Stimulated activated naive CD4-positive, alpha-beta T cell treated with Interleukin-2 at 50 U/mL for 16 hours (primary cell): ENCODE results near the gene MAP4K1.
"Not testable (repeated sequence)": the region's sequence is repeated elsewhere in the genome, so short reads cannot be mapped to it uniquely, and the experiment has no call there.

Experiments
- DNase-seq: peaks from one replicate; lab custom pipeline; 2025; lab: John Stamatoyannopoulos, UW

Gene MAP4K1

DNA sequence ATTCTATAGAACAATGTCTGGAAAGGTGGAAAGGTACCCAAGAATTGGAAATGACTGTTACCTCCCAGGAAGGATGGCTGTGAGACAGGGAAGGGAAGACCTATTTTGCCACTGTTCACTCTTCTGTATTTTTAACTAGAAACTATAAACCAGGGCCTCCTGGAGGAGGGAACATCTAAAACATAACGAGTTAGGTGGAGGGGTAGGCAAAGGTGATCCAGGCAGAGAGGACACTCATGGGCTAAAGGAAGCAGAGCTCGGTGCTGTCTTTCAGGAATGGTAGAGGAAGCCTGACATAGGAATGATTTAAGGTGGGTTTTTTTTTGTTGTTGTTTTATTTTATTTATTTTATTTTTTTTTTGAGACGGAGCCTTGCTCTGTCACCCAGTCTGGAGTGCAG is 7.1 kb upstream of the MAP4K1 start:
- no peak for DNase-seq

DNA sequence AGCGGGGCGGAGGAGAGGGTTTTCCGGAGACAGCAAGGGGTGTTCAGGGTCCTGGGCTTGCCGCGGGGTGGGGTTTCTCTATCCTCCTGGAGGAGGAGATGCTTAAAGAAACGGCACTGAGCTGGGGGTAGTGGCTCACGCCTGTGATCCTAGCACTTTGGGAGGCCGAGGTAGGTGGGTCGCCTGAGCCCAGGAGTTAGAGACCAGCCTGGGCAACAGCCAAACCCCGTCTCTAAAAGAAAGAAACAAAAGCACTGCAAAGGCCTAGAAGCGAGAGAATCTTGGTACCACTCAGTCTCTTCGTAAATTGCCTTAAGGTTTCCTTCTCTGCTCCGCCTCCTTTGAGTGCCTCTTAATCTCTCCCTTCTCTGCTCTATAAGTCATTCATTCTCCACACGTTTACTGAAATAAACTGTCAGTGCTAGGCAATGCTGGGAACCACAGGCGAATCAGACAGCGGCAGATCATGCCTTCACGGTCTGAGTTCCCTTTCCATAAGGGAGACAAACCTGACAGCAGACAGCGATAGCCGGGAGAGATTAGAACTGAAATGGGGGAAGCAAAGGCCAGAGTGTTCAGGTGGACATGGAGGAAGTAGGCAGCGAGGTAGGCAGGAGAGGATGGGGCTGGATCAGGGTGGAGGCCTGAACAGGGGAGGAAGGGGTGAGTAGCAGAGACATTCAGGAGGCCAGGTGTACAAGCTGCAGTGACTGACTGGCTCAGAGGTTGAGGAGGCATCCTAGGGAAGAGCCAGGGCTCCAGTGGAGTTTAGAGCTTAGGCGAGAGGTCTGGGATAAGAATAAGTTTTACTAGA is 1.8 kb upstream of the MAP4K1 start:
- no peak for DNase-seq

DNA sequence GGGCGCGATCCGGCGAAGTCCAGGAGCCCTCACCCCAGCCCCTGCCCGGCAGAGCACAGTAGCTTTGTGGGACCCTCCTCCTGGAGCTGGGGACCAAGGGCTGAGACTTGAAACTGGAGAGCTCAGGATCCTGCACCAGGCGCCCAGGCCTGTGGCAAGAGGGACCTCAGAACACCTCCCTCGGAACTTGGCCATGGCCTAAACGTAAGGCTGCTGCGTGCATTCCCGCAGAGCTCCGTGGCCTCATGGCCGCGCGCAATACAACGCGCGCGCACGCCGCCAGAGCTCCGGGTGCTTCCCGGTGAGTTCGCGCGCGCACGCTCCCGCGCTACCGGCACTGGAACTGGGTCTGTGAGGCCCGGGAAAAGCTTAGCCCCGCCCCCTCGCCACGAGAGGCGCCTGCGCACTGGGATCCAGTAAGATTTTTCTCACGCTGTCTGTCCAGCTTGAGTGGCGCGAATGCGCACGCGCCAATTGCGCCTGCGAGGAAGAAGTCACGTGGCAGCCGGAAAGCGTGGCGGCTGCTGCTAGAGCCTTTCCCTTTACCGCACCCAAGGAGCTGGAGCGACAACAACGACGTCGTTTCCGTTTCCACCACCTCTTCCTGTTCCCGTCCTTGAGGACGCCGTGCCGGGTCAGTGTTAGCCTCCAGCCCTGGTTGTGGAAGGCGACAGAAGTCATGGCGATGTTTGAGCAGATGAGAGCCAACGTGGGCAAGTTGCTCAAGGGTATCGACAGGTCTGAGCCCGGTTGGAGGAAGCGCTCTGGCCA is 1.0 kb upstream of the MAP4K1 start, which contains the start of gene EIF3K:
TSS of gene EIF3K (plus strand) at position 599 of the 771 bp plus-strand sequence. CDS start at position 680, 81 bp downstream.
- peak; percentile 94 for DNase-seq

DNA sequence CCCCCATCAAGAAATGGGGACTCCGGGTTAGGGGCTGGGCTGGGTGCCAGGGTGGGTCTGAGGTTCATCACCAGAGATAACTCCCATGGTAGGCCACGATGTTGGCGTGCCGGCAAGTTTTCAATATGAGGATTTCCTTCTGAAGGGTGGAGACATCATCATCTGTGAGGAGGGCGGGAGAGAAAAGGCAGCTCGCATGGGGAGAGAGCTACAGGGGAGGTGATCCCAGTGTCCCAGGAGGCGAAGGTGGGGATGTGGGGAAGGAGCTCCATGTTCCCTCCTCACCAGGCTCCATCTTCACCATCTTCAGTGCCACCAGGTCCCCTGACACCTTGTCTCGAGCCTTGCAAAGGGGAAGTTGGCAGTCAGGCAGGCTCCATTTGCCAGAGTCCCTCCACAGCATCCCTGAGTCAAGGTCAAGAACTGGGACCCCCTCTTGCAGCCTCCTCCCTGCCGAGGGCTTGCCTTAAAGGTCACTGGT is 430 bp downstream of the MAP4K1 start:
- DNase-seq, result no peak

DNA sequence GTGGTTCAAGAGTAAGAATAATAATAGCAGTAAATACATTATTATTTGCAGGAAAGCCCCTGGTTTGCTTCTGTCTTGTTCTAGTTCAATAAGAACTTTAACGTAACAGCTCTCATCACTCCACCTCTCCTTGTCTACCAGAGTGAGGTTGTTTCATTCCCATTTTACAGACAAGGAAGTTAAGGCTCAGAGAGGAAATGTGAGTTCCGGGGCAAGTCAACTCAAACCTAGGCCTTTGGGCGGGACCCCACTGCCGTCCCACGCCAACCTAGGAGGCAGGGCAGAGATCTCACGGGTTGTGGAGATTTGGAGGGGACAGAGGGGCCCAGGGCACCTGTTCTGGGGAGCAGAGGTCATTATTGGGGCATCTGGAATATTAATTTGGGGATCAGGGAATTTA is 1.5 kb downstream of the MAP4K1 start:
- DNase-seq, result no peak

DNA sequence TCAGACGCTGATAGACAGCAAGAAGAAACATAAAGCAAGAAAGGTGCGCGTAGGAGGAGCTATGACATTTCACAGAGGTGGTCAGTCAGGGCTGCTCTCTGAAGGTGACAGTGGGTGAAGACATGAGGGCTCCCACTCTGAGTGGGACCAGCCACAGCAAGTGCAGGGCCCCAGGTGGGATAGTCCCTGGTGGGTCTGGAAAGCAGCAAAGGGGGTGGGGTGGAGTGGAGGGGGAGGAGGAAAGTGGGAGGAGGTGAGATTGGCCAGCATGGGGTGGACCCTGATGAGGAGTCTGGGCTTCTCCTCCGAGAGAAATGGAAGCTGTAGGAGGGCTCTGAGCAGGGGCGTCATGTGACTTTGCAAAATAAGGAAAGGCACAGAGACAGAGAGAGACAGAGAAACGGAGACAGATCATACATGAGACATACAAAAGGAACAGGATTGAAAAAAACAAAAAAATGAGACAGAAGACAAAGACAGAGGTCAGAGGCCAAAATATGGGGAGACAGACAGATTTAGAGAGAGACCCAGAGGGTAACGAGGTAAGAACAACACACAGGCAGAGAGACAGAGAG is 2.7 kb downstream of the MAP4K1 start:
- no peak for DNase-seq

DNA sequence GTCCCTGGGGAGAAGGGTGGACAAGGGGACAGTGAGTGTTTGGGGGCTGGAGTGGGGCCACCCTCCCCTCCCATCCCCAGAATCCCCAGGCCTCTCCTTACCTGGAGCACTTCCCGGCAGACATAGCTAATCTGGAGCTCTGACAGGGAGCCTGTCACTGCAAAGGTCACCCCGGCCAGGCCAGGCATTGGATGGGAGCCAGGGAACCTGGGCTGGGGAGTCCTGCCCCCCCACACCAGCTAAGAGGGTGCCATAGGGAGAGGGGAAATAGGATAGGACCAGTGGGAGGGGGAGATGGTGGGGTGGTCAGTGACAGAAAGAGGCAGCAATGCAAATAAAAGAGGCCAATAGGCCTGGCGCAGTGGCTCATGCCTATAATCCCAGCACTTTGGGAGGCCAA is 3.5 kb downstream of the MAP4K1 start:
- DNase-seq, result no peak

DNA sequence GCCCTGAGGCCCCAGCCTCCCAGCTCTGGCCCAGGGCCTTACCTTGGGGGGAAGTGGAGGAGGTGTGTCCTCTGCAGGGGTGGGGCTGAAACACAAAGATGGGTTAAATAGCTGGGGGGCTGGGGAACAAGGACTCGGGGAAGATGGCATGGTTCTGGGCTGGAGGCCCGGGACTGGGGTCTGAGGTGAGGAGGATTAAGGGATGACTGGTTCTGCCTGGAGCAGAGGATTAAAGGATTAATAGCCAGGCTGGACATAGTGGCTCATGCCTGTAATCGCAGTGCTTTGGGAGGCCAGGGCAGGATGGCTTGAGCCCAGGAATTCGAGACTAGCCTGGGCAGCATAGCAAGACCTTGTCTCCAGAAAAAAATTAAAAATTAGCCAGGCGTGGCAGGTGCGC is 11.6 kb downstream of the MAP4K1 start:
- no peak for DNase-seq

DNA sequence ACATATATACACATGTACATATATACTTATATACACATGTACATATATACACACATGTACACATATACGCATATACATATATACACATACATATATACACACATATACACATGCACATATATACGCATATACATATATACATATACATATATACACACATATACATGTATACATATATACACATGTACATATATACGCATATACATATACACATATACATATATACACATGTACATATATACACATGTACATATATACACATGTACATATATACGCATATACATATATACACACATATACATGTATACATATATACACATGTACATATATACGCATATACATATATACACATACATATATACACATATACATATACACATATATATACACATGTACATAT is 14.9 kb downstream of the MAP4K1 start:
- DNase-seq, result not testable (repeated sequence)

DNA sequence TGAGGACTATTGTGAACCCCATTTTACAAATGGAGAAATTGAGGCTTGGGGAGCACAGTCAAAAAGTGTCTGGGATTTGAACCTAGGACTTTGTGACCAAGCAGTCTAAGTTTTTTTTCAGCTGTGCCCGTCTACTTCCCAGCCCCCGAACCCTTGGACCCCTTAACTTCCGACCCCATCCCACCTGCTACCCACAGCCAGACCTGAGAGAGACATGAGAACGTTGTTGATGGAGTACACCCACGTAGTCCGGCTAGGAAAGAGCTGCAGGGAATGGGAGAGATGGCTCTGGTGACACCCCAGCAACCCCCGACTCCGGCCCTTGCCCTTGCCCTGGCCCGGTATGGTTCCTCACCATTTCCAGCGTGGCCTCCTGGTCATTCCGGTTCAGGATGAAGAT is 18.0 kb downstream of the MAP4K1 start:
- no peak for DNase-seq

DNA sequence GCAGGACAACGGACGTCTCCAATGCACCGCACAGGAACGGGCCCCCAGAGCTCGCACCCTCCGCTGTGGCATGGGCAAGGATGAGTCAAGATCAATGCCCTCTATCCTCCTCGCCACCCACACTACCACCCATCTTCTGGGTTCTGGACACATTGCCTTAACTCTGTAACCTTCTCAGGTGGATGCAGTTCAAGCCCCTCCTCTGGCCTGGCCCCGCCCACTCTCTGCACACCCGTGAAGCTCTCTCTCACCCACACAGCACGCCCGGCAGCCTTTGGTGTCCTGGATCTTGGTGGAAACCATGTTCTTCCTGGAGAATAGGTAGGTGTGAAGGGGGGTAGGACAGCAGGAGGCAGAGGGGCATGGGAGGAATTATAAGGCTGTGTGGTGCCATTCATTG is 20.7 kb downstream of the MAP4K1 start:
- no peak for DNase-seq

DNA sequence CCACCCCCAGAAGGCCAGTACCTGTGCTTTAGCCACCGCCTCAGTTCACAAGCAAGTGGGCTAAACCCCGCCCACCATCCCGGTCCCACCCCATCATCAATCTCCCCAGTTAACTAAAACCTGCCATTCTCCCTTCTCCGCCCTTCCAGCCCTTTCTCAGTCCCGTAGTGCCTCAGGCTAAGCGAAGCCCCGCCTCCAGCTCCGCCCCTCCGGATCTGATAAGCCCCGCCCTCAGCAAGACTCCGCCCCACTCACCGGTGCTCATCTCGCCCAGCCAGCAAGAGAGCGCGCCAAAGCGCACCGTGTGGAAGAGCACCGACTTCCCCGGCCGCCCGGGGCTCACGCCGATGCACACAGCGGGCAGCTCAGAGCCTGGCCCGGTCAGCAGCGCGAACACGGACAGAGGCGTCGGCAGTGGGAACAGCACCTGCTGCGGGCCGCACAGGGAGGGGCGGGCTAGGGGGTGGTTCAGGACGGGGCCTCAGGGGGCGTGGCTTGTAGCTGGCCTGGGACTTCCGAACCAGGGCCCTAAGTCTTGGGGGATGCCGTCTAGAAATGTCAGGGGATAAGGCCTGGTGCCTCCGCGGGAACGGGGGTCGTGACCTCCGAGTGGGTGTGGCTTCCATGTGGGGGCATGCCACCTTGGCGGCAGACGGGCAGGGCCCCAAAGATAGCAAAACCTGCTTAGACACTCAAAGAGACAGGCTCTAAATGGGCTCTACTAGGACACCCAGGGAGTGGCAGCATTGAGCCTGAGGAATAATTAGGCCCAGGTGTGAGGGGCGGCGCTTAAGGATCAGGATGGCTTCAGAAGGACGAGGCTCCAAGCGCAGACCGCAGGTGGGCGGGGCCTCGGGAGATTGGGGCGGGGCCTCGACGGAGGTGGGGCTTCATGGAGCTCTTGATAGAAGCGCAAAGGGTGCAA is 21.4 kb downstream of the MAP4K1 start:
- no peak for DNase-seq

DNA sequence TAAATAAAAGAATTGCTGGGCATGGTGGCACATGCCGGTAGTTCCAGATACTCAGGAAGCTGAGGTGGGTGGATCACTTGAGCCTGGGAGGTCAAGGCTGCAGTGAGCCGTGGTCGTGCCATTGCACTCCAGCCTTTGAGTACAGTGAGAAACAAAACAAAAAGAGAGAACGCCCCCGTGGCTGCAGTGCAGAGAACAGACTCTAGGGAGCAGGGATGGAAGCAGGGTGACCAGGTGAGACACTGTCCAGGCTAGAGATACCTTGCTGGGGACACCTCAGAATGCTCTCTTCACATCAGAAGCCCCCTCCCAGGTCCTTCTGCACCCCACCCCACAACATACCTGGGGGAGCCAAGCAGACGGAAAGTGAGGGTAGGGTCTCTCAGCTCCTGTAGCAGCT is 24.8 kb downstream of the MAP4K1 start:
- no peak for DNase-seq

DNA sequence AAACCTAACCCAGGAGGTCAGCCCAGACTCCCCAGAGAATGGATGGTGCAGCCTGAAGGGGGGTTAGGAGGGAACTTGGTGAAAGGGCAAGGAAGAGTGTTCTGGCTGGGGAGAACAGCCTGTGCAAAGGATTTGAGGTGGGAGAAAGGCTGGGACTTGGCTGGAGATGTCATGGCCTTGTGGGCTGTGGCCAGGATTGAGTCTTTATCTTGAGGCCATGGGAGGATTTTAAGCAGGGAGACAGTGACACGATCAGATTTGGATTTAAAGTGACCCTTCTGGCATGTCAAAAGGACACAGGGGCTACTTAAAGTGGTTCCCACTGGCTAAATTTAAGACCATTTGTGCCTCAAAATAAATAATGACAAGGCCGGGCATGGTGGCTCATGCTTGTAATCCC is 29.7 kb downstream of the MAP4K1 start:
- no peak for DNase-seq

DNA sequence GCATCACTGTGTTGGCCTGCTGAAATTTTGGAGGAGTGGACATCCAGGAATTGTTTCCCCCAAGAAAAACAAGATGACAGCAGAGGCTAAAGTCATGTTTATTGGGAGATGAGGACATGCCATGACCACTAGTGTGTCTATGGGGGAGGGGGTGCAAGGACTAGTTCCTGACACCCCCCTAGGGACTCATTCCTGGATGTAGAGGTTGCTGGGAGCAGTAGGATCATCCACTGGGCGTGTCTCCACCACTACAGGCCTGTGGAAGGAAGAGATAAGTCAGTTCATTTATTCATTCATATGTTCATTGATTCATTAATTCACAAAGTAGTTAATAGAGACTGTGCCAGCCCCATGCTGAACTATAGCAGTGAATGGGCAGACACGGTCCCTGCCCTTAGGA is 30.2 kb downstream of the MAP4K1 start:
- no peak for DNase-seq

DNA sequence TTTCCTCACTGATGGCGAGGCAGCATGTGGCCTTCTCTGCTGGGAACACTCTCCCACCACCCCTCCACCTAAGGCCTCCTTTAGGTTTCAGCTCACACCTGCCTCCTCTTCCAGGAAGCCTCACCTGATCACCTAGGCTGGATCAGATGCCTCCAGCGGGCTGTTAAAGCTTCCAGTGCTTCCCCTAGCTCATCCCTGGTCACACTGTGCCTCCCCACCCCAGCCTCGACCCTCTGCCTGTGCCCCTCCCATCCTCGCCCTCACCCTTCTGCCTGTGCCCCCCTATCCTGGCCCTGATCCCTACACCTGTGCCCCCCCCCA is 33.8 kb downstream of the MAP4K1 start:
- DNase-seq, result no peak

DNA sequence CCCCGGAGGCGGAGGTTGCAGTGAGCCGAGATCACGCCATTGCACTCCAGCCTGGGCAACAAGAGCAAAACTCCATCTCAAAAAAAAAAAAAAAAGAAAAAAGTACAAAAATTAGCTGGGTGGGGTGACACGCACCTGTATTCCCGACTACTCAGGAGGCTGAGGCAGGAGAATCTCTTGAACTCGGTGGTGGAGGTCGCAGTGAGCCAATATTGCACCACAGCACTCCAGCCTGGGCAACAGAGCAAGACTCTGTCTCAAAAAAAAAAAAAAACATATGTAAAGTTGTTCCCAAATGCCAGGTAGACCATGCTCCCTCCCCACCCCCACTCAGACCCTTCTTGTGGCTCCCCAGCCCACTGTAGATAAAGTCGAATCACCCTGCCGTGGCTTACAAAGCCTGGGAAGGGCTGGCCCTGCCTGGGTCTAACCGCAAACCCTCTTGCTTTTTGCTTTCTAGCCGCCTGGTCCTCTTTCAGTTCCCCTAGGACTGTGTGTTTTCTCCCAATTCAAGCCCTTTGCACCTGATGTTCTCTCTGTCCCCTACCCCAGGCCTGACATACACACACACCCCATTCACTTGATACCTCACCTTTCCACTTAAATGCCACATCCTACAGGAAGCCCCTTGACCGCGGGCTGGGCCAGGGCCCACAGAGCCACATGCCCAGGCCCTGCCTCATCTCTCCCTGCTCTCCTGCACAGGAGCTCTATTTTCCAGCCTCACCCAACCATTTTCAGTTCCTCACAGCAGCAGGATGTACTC is 34.4 kb downstream of the MAP4K1 start:
- DNase-seq, result no peak

DNA sequence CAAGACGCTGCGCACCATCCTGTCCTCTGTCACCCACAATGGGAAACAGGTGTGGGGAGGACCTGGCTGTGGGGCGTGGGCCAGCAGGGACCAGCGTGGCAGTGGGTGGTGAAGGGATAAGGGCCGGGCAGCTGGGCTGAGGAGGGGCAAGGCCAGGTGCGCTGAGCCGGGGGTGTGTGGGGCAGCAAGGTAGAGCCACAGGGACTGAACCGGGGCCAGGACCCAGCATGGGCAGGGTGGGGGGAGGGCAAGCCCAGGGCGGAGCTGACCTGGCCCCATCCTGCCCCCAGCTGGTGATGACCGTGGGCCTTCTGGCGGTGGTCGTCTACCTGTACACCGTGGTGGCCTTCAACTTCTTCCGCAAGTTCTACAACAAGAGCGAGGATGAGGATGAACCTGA is 37.7 kb downstream of the MAP4K1 start:
- no peak for DNase-seq

DNA sequence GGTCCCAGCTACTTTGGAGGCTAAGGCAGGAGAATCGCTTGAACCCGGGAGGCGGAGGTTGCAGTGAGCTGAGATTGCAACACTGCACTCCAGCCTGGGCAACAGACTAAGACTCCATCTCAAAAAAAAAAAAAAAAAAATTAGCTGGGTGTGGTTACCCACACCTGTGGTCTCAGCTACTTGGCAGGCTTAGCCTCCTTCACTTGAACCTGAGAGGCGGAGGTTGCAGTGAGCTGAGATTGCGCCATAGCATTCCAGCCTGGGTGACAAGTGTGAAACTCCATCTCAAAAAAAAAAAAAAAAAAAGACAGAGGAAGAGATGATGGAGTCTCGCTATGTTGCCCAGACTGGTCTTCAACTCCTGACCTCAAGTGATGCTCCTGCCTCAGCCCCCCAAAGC is 38.4 kb downstream of the MAP4K1 start:
- not testable (repeated sequence) for DNase-seq

DNA sequence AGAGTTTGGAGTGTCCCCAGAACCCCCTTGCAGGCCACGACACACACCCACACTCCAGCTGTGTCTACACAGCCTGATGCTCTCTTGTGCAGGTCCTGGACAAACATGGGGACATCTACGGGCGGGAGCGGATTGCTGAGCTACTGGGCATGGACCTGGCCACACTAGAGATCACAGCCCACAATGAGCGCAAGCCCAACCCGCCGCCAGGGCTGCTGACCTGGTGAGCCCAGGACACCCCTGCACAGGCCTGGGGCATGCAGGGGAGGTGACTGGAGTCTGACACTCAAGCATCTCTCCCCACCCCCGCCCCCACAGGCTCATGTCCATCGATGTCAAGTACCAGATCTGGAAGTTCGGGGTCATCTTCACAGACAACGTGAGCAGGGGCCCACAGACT is 39.9 kb downstream of the MAP4K1 start:
- no peak for DNase-seq

DNA sequence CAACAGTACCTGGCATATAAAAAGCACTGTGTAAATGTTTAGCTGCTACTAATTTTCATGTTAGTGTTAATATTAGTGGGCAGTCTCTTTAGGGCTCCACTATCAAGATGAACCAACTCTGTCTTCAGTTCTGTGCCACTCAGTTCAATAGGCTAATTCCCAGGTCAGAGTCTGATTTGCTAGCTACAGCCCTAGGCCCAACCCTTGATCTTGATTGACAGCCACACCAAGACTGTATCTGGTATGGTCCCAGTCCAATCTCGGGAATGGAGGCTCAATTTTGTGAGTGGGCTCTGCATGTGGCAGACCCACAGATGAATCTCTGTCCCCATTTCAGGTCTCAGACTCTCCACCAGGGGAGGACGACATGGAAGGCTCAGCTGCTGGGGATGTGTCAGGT is 46.1 kb downstream of the MAP4K1 start:
- no peak for DNase-seq
